ENCODE results near the gene FECH. TPM values are rescaled to one million over a fixed set of nuclear protein-coding genes. Genes with fewer than 3 reads are reported as not detected.

FECH gene
- total and polyA plus RNA-seq, 2 donors (not counting 1 experiment from before 2014, with no cell fraction given) = 5.8 to 10.4 TPM

GRCh38 chr18:57635003-57635822, 48.7 kb upstream of the FECH start:
- Histone ChIP-seq H3K27me3 (replicated peaks in 1 of 4; ENCODE audit: control extremely low read depth in 1 of 4, control insufficient read depth in 3 of 4, insufficient read depth in 4 of 4, low read length in 3 of 4) (no peaks in the 10 kb centered on the region), H3K9ac (ENCODE audit: low read length) (no peak overlapping the region), H3K79me2 (ENCODE audit: control insufficient read depth, insufficient read depth, low read length) (peaks cover 58% of the 10 kb centered on the region), H3K4me2 (replicated peaks; ENCODE audit: low read depth, low read length, poor library complexity, severe bottlenecking) (peak overlapping the region; percentile 8), H3K4me3 (ENCODE audit: control extremely low read depth in 1 of 5, extremely low read depth in 1 of 5, insufficient read depth in 1 of 5, low read depth in 2 of 5, low read length in 4 of 5) (no peak overlapping the region), H3K9me3 (ENCODE audit: control extremely low read depth in 1 of 3, control insufficient read depth in 2 of 3, insufficient read depth in 1 of 3, low read length in 2 of 3) (no peaks in the 10 kb centered on the region), H3K27ac (ENCODE audit: low read length in 2 of 2) (peak overlapping the region in 1 of 2 donors; percentile 57), H3K4me1 (ENCODE audit: control insufficient read depth in 2 of 2, insufficient read depth in 2 of 2, low read length in 2 of 2) (peaks cover 11 to 15% of the 10 kb centered on the region in 2 donors), H2AFZ (ENCODE audit: insufficient read depth, low read depth, low read length, poor library complexity, severe bottlenecking) (no peak overlapping the region), H4K20me1 (ENCODE audit: control insufficient read depth, insufficient read depth, low read length, poor library complexity, severe bottlenecking) (peaks cover 28% of the 10 kb centered on the region), H3K36me3 (replicated peaks in 1 of 2; ENCODE audit: control extremely low read depth in 1 of 2, control insufficient read depth in 1 of 2, extremely low read depth in 1 of 2, insufficient read depth in 2 of 2, low read length in 1 of 2) (peaks cover 3 to 7% of the 10 kb centered on the region in 2 experiments)
- DNase-seq (no peak), ATAC-seq (ENCODE audit: low read depth) (no peak)
- Mint-ChIP-seq H3K27me3 (no peaks in the 10 kb centered on the region), H3K4me1 (peaks cover 35% of the 10 kb centered on the region), H3K4me3 (no peak overlapping the region), H3K9me3 (ENCODE audit: insufficient read depth) (no peaks in the 10 kb centered on the region), H3K27ac (peak overlapping the region; percentile 32)
- CTCF ChIA-PET = interaction anchor here (0.5 to 1.2 kb wide), 4 partner anchors 21 to 487 kb away, joined by 3 read pairs; no protein-coding TSS in a partner anchor
- no CpG with 5 or more reads among the region's 4 CpGs for WGBS (ENCODE audit: insufficient coverage)
- POLR2A ChIA-PET = interaction anchor here (0.8 to 1.5 kb wide), 2 partner anchors 13 to 112 kb away, joined by 4 to 11 read pairs; partner anchors contain the start of gene NARS1
- intact Hi-C loops (cut with micrococcal nuclease) = loop anchor here (10.0 kb wide), 2 partner anchors 110 to 490 kb away; no protein-coding TSS in a partner anchor
- TF ChIP-seq EZH2 (IDR thresholded peaks at IDR 0.05; ENCODE audit: borderline replicate concordance, insufficient read depth, low read depth, low read length, poor library complexity, severe bottlenecking) = no peak
- no peak for TF ChIP-seq CTCF (IDR thresholded peaks at IDR 0.05)

Data from B cell (primary cell).